Testis (tissue), 3 donors: ENCODE measurements around the gene ACAP3. TPM values are rescaled to one million over a fixed set of nuclear protein-coding genes. Genes with fewer than 3 reads are reported as not detected.

Experiments used
- DNase-seq: peaks from one replicate; pipeline ENCODE4 v3.0.0-alpha.2; 2019
- H3K27ac ChIP-seq, 2 donors: fragments of 200-600 bp; sonication (generic); one replicate each; pipeline ENCODE4 v1.5.1; 2019
- H3K27me3 ChIP-seq: fragments of 200-600 bp; sonication (generic); one replicate; pipeline ENCODE4 v1.5.1; 2019
- H3K36me3 ChIP-seq: fragments of 200-600 bp; sonication (generic); one replicate; pipeline ENCODE4 v1.5.1; 2017; ENCODE audit warnings: low read depth; ENCODE audit errors: missing control alignments
- H3K4me1 ChIP-seq: fragments of 200-600 bp; sonication (generic); one replicate; pipeline ENCODE4 v1.5.1; 2019
- H3K4me3 ChIP-seq, 2 donors: fragments of 200-600 bp; sonication (generic); one replicate each; pipeline ENCODE4 v1.5.1; 2017 to 2019
- H3K9me3 ChIP-seq: fragments of 200-600 bp; sonication (generic); one replicate; pipeline ENCODE4 v1.5.1; 2017
- POLR2A ChIP-seq: fragments of 450-650 bp; IDR thresholded peaks from one replicate; pipeline ENCODE4 v1.6.1; 2017; ENCODE audit warnings: antibody characterized with exemption, mild to moderate bottlenecking, moderate library complexity
- WGBS, 2 donors: methylation state at CpG; one replicate each; pipeline ENCODE4 v1.1.5; 2018; 5-methylcytosine and 5-hydroxymethylcytosine counted together
- intact Hi-C: fragments of 100-400 bp; cut with DNase I; formaldehyde crosslinking; loops from one replicate; pipeline ENCODE4 v1.15.1; 2023; ENCODE audit warnings: low total_unique reads
- microRNA-seq, 2 donors: library from miRNA; unstranded; fragments of <30 nt; microRNA quantifications; one replicate each; pipeline ENCODE4, GENCODE V29; 2016; ENCODE audit warnings: borderline number of aligned reads in 2 of 2, borderline replicate concordance in 1 of 2
- polyA plus RNA-seq: library from polyadenylated mRNA; stranded (reverse); fragments of 350-450 nt; fragmentation: Illumina TruSeq; extraction: RNeasy Lipid Tissue Mini Kit (QIAGEN cat#74804); gene quantifications from one replicate; pipeline ENCODE4 v1.2.3, GENCODE V29; 2014; ENCODE audit warnings: low read depth, low replicate concordance; ENCODE audit not compliant: insufficient read depth
- small RNA-seq, 2 donors: library from RNA; depleted of rRNA; stranded (forward); fragments of <200 nt; gene quantifications; one replicate each; pipeline ENCODE3, GENCODE V24; 2016
- total RNA-seq, 2 donors: library from RNA; depleted of rRNA; stranded (reverse); fragments of >200 nt; gene quantifications; one replicate each; pipeline ENCODE4 v1.2.3, GENCODE V29; 2016
- TF ChIP-seq, protein P1 (sequence below), 3 experiments: fragments of 450-650 bp in 2 of 3; fragments of 200-600 bp in 1 of 3; sonication (generic) in 1 of 3; IDR thresholded peaks; one replicate each; pipeline ENCODE4 v1.5.1; 2016 to 2019; ENCODE audit warnings: antibody characterized with exemption in 3 of 3, mild to moderate bottlenecking in 2 of 3, moderate library complexity in 1 of 3

ACAP3 gene
- total and polyA plus RNA-seq, 3 donors from 2014 or later, result 16.8 to 62.7 (median 53.0) TPM

- no peaks in the 10 kb centered on the region for H3K36me3 ChIP-seq
- WGBS, 2 donors, result 84 to 100% methylated on average over 1 to 23 of the region's 23 CpGs
- peaks cover 3% of the 10 kb centered on the region for H3K4me1 ChIP-seq
- TF ChIP-seq POLR2A, result no peak
- TF ChIP-seq, protein P1, sequence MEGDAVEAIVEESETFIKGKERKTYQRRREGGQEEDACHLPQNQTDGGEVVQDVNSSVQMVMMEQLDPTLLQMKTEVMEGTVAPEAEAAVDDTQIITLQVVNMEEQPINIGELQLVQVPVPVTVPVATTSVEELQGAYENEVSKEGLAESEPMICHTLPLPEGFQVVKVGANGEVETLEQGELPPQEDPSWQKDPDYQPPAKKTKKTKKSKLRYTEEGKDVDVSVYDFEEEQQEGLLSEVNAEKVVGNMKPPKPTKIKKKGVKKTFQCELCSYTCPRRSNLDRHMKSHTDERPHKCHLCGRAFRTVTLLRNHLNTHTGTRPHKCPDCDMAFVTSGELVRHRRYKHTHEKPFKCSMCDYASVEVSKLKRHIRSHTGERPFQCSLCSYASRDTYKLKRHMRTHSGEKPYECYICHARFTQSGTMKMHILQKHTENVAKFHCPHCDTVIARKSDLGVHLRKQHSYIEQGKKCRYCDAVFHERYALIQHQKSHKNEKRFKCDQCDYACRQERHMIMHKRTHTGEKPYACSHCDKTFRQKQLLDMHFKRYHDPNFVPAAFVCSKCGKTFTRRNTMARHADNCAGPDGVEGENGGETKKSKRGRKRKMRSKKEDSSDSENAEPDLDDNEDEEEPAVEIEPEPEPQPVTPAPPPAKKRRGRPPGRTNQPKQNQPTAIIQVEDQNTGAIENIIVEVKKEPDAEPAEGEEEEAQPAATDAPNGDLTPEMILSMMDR (IDR thresholded peaks at IDR 0.05), result no peak
- no peak overlapping the region for H3K4me3 ChIP-seq
- H3K9me3 ChIP-seq, result no peaks in the 10 kb centered on the region
- H3K27ac ChIP-seq, result no peak overlapping the region
- intact Hi-C loops, result loop anchor here (10.0 kb wide), 1 partner anchor 119 kb away; no protein-coding TSS in a partner anchor
- no peaks in the 10 kb centered on the region for H3K27me3 ChIP-seq
- no peak for DNase-seq
Measured at GRCh38 chr1:1243807-1244191, 63.9 kb downstream of the ACAP3 start.

DNA sequence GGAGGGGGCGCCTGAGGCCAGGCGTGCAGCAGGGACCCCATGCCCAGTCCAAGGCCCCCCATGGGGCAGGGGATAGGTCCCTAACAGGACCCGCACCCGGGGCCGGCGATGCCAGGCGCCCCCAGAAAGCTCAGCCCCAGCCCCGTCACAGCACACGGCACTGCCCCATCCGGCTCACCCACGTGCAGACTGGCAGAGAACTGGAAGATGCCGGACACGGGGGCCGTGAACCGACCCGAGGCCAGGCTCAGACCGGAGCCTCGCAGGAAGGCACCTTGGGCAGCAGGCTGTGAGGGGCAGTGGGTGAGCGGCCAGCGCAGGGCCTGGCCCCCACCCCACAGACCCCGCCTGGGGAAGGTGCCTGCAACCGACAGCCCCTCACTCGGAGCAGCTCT, 64.5 kb downstream of the ACAP3 start:
- TF ChIP-seq, protein P1 (IDR thresholded peaks at IDR 0.05), result no peak
- TF ChIP-seq POLR2A, result no peak
- Histone ChIP-seq H3K27me3 (no peaks in the 10 kb centered on the region), H3K4me3 (no peak overlapping the region), H3K4me1 (peaks cover 3% of the 10 kb centered on the region), H3K27ac (no peak overlapping the region), H3K36me3 (no peaks in the 10 kb centered on the region), H3K9me3 (no peaks in the 10 kb centered on the region)
- intact Hi-C loops, result loop anchor here (10.0 kb wide), 1 partner anchor 118 kb away; no protein-coding TSS in a partner anchor
- WGBS, 2 donors, result 92 to 97% methylated on average over 11 to 23 of the region's 23 CpGs
- no peak for DNase-seq

GRCh38 chr1:1242461-1243265, 65.1 kb downstream of the ACAP3 start:
- no peak for DNase-seq
- no peak overlapping the region for H3K4me3 ChIP-seq
- no peaks in the 10 kb centered on the region for H3K9me3 ChIP-seq
- H3K27me3 ChIP-seq, result no peaks in the 10 kb centered on the region
- no peak overlapping the region for H3K27ac ChIP-seq
- WGBS, 2 donors, result 93 to 100% methylated on average over 3 to 40 of the region's 41 CpGs
- TF ChIP-seq, protein P1 (IDR thresholded peaks at IDR 0.05), result no peak
- no peak for TF ChIP-seq POLR2A
- no peaks in the 10 kb centered on the region for H3K36me3 ChIP-seq
- H3K4me1 ChIP-seq, result peaks cover 3% of the 10 kb centered on the region
- intact Hi-C loops, result loop anchor here (10.0 kb wide), 1 partner anchor 118 kb away; no protein-coding TSS in a partner anchor

Small RNA genes lying within 50 kb of the gene (microRNA-seq; reads per million reads assigned to microRNA genes)
- gene MIR6726 (0 to 1.4 reads per million in 2 donors), gene MIR6727 (0 reads per million in 2 donors), gene MIR6808 (0 reads per million in 2 donors)

Small RNA genes lying within 50 kb of the gene (small RNA-seq; reads per million reads assigned to genes)
- gene MIR6726, result 0 reads per million in 2 donors

Other genes with a start within 250 kb of the ACAP3 start
- gene RNF223, start 233.6 kb downstream of the ACAP3 start, total RNA-seq, result under 1 TPM; 0.19 to 0.31 TPM
- not detected for gene RNF223, start 233.6 kb downstream of the ACAP3 start, polyA plus RNA-seq
- 10 to 100 TPM; 50.7 to 68.3 TPM for gene C1orf159, start 191.8 kb downstream of the ACAP3 start, total RNA-seq
- gene C1orf159, start 191.8 kb downstream of the ACAP3 start, polyA plus RNA-seq, result 40.7 TPM
- gene TTLL10, start 134.1 kb downstream of the ACAP3 start, total RNA-seq, result 10 to 100 TPM; 20.4 to 58.0 TPM
- gene TTLL10, start 134.1 kb downstream of the ACAP3 start, polyA plus RNA-seq, result 44.9 TPM
- gene TNFRSF18, start 101.3 kb downstream of the ACAP3 start, total RNA-seq, result not detected
- gene TNFRSF18, start 101.3 kb downstream of the ACAP3 start, polyA plus RNA-seq, result 0.67 TPM
- gene TNFRSF4, start 93.8 kb downstream of the ACAP3 start, total RNA-seq, result 1 to 10 TPM in 1 of 2 donors, under 1 TPM in 1; 0.87 to 1.4 TPM
- gene TNFRSF4, start 93.8 kb downstream of the ACAP3 start, polyA plus RNA-seq, result 0.80 TPM
- 100 to 1,000 TPM; 146 to 158 TPM for gene SDF4, start 75.9 kb downstream of the ACAP3 start, total RNA-seq
- gene SDF4, start 75.9 kb downstream of the ACAP3 start, polyA plus RNA-seq, result 167 TPM
- gene B3GALT6, start 75.7 kb downstream of the ACAP3 start, total RNA-seq, result 10 to 100 TPM; 26.1 to 37.3 TPM
- gene B3GALT6, start 75.7 kb downstream of the ACAP3 start, polyA plus RNA-seq, result 8.5 TPM
- gene C1QTNF12, start 61.2 kb downstream of the ACAP3 start, total RNA-seq, result 1 to 10 TPM; 4.7 to 7.7 TPM
- 2.7 TPM for gene C1QTNF12, start 61.2 kb downstream of the ACAP3 start, polyA plus RNA-seq
- 100 to 1,000 TPM; 133 to 139 TPM for gene UBE2J2, start 34.1 kb downstream of the ACAP3 start, total RNA-seq
- 203 TPM for gene UBE2J2, start 34.1 kb downstream of the ACAP3 start, polyA plus RNA-seq
- gene SCNN1D, start 27.5 kb downstream of the ACAP3 start, total RNA-seq, result 10 to 100 TPM; 49.9 to 58.7 TPM
- 21.0 TPM for gene SCNN1D, start 27.5 kb downstream of the ACAP3 start, polyA plus RNA-seq
- gene PUSL1, start 667 bp upstream of the ACAP3 start, total RNA-seq, result 10 to 100 TPM; 35.4 to 39.0 TPM
- gene PUSL1, start 667 bp upstream of the ACAP3 start, polyA plus RNA-seq, result 12.4 TPM
- gene INTS11, start 16.7 kb upstream of the ACAP3 start, total RNA-seq, result 100 to 1,000 TPM; 220 to 232 TPM
- gene INTS11, start 16.7 kb upstream of the ACAP3 start, polyA plus RNA-seq, result 213 TPM
- 10 to 100 TPM; 64.4 to 82.3 TPM for gene CPTP, start 16.9 kb upstream of the ACAP3 start, total RNA-seq
- gene CPTP, start 16.9 kb upstream of the ACAP3 start, polyA plus RNA-seq, result 129 TPM
- 1 to 10 TPM; 1.5 TPM for gene TAS1R3, start 23.4 kb upstream of the ACAP3 start, total RNA-seq
- gene TAS1R3, start 23.4 kb upstream of the ACAP3 start, polyA plus RNA-seq, result 0.66 TPM
- 100 to 1,000 TPM; 169 to 183 TPM for gene DVL1, start 41.5 kb upstream of the ACAP3 start, total RNA-seq
- 65.8 TPM for gene DVL1, start 41.5 kb upstream of the ACAP3 start, polyA plus RNA-seq
- 100 to 1,000 TPM in 1 of 2 donors, 10 to 100 TPM in 1; 60.2 to 102 TPM for gene MXRA8, start 50.6 kb upstream of the ACAP3 start, total RNA-seq
- gene MXRA8, start 50.6 kb upstream of the ACAP3 start, polyA plus RNA-seq, result 63.3 TPM
- gene AURKAIP1, start 67.3 kb upstream of the ACAP3 start, total RNA-seq, result 100 to 1,000 TPM; 224 to 328 TPM
- 313 TPM for gene AURKAIP1, start 67.3 kb upstream of the ACAP3 start, polyA plus RNA-seq
- 100 to 1,000 TPM; 204 to 209 TPM for gene CCNL2, start 91.4 kb upstream of the ACAP3 start, total RNA-seq
- gene CCNL2, start 91.4 kb upstream of the ACAP3 start, polyA plus RNA-seq, result 90.9 TPM
- 100 to 1,000 TPM; 104 to 123 TPM for gene MRPL20, start 99.4 kb upstream of the ACAP3 start, total RNA-seq
- gene MRPL20, start 99.4 kb upstream of the ACAP3 start, polyA plus RNA-seq, result 110 TPM
- gene ANKRD65, start 113.3 kb upstream of the ACAP3 start, total RNA-seq, result 10 to 100 TPM; 10.4 to 14.7 TPM
- gene ANKRD65, start 113.3 kb upstream of the ACAP3 start, polyA plus RNA-seq, result 10.0 TPM
- gene VWA1, start 127.8 kb upstream of the ACAP3 start, total RNA-seq, result 10 to 100 TPM; 64.0 to 90.6 TPM
- gene VWA1, start 127.8 kb upstream of the ACAP3 start, polyA plus RNA-seq, result 46.6 TPM
- 1 to 10 TPM; 1.3 to 3.0 TPM for gene ATAD3C, start 141.8 kb upstream of the ACAP3 start, total RNA-seq
- 1.5 TPM for gene ATAD3C, start 141.8 kb upstream of the ACAP3 start, polyA plus RNA-seq
- gene ATAD3B, start 163.8 kb upstream of the ACAP3 start, total RNA-seq, result 10 to 100 TPM; 46.3 to 55.6 TPM
- 19.1 TPM for gene ATAD3B, start 163.8 kb upstream of the ACAP3 start, polyA plus RNA-seq
- 10 to 100 TPM; 35.7 to 37.4 TPM for gene ATAD3A, start 204.2 kb upstream of the ACAP3 start, total RNA-seq
- 22.0 TPM for gene ATAD3A, start 204.2 kb upstream of the ACAP3 start, polyA plus RNA-seq
- gene TMEM240, start 232.7 kb upstream of the ACAP3 start, total RNA-seq, result 1 to 10 TPM; 3.6 to 6.3 TPM
- gene TMEM240, start 232.7 kb upstream of the ACAP3 start, polyA plus RNA-seq, result 4.3 TPM